ENCODE results near the gene DAPK1.

DAPK1 gene

DNA sequence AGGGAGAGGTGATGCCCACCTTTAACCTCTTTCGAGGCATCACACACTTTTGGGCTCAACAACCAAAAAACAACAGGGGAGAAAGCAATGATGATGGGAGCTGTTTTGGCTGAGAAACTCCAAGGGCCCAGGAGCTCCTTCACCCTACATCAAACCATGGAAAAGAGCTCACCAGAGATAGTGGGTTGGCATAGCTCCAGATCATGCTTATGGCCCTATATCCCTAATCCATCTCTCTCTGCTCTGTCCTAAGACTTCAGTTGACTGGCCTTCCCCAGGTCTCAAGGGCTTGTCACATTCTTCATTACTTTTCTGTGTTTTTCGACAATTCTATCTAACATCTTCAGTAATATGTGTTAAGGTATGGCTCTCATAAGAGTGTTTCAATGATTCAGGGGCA is 222.5 kb downstream of the DAPK1 start:
- Histone ChIP-seq H3K4me2 (ENCODE audit: low read length) (no peak overlapping the region), H3K27ac (ENCODE audit: low read depth, low read length, poor library complexity, severe bottlenecking) (no peak overlapping the region), H3K4me3 (ENCODE audit: low read depth, low read length, poor library complexity, severe bottlenecking) (no peak overlapping the region), H3K9me3 (ENCODE audit: low read length) (no peaks in the 10 kb centered on the region), H4K20me1 (ENCODE audit: insufficient read depth, low read length) (no peaks in the 10 kb centered on the region), H3K27me3 (ENCODE audit: insufficient read depth, low read length) (no peaks in the 10 kb centered on the region), H3K9me2 (ENCODE audit: low read depth, low read length) (no peaks in the 10 kb centered on the region), H3K79me2 (ENCODE audit: insufficient read depth, low read length) (no peaks in the 10 kb centered on the region), H3K36me3 (ENCODE audit: insufficient read depth, low read length) (no peaks in the 10 kb centered on the region), H2AFZ (ENCODE audit: low read length) (no peak overlapping the region), H3F3A (ENCODE audit: insufficient read depth, low read length) (no peaks in the 10 kb centered on the region), H3K9ac (ENCODE audit: low read length) (no peak overlapping the region), H3K4me1 (ENCODE audit: insufficient read depth, low read length, severe bottlenecking) (no peaks in the 10 kb centered on the region)
- TF ChIP-seq EZH2 (IDR thresholded peaks at IDR 0.05; ENCODE audit: borderline replicate concordance, low read length) (no peak), CTCF (IDR thresholded peaks at IDR 0.05; ENCODE audit: low read length) (no peak)

DNA sequence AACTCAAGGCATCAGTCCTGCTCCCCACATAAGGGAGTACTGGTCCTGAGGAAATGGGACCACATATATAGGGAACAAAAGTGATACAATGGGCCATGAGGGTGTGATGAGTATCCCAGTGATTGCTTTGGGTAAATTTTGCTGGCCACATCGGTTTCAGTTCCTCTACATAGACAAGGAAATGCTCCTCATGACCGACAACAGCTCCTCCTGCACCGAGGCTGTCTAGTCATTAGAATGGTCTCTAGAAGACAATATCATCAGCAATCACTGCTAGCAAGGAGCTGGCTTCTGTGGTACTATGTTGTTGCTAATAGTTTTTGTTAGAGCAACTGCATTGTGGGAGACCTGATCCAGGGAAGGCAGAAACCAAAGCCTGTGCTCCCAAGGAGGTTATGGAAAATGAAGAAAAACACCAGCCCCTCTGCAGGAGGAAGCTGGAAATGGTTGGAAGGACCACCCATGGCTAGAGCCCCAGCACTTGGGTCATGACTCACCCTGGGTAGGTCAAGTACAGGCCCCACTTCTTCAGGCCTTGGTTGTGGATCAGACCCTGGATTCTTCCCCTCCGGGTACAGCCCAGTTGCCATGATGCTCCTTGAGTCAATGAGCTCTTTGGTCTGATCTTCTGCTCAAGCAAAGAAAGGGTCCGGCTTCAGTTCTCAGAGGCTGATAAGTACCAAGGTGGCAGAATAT is 224.9 kb downstream of the DAPK1 start:
- H3K4me3 ChIP-seq (ENCODE audit: low read depth, low read length, poor library complexity, severe bottlenecking): no peak overlapping the region
- H3K9me2 ChIP-seq (ENCODE audit: low read depth, low read length): no peaks in the 10 kb centered on the region
- no peak overlapping the region for H3K4me2 ChIP-seq (ENCODE audit: low read length)
- no peaks in the 10 kb centered on the region for H3F3A ChIP-seq (ENCODE audit: insufficient read depth, low read length)
- no peaks in the 10 kb centered on the region for H3K9me3 ChIP-seq (ENCODE audit: low read length)
- no peaks in the 10 kb centered on the region for H3K4me1 ChIP-seq (ENCODE audit: insufficient read depth, low read length, severe bottlenecking)
- H3K27ac ChIP-seq (ENCODE audit: low read depth, low read length, poor library complexity, severe bottlenecking): no peak overlapping the region
- TF ChIP-seq CTCF (IDR thresholded peaks at IDR 0.05; ENCODE audit: low read length) (no peak), EZH2 (IDR thresholded peaks at IDR 0.05; ENCODE audit: borderline replicate concordance, low read length) (no peak)
- no peaks in the 10 kb centered on the region for H4K20me1 ChIP-seq (ENCODE audit: insufficient read depth, low read length)
- no peak overlapping the region for H3K9ac ChIP-seq (ENCODE audit: low read length)
- H2AFZ ChIP-seq (ENCODE audit: low read length): no peak overlapping the region
- H3K27me3 ChIP-seq (ENCODE audit: insufficient read depth, low read length): no peaks in the 10 kb centered on the region
- no peaks in the 10 kb centered on the region for H3K36me3 ChIP-seq (ENCODE audit: insufficient read depth, low read length)
- no peaks in the 10 kb centered on the region for H3K79me2 ChIP-seq (ENCODE audit: insufficient read depth, low read length)

DNA sequence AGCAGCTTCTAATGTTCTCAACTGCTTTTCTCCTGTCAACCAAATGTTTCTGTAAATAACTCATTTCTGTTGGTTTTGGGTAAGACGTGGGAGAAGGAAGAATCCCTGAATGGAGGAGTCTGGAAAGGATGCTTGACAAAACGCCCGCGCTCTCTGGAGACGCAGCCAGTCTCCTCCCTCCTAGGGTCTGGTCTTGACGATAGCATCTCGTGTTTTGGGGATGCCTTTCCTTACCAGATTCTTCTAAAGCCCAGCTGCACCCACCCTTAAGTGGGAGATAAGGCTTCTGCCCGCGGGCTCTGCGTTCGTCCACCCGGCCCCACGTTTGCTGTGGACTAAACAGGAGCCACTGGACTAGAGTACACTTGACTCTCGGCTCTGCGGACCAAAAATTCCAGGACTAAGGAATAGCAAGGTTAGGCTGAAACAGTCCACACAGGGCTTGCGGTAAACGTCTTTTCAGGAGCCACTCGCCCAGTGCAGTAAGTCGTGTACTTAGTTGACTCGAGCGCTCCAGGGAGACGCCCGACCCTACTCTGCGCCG is 227.8 kb downstream of the DAPK1 start:
- H3K79me2 ChIP-seq (ENCODE audit: insufficient read depth, low read length): no peaks in the 10 kb centered on the region
- no peaks in the 10 kb centered on the region for H3K4me1 ChIP-seq (ENCODE audit: insufficient read depth, low read length, severe bottlenecking)
- H4K20me1 ChIP-seq (ENCODE audit: insufficient read depth, low read length): no peaks in the 10 kb centered on the region
- H3K9me2 ChIP-seq (ENCODE audit: low read depth, low read length): no peaks in the 10 kb centered on the region
- no peak for TF ChIP-seq EZH2 (IDR thresholded peaks at IDR 0.05; ENCODE audit: borderline replicate concordance, low read length)
- TF ChIP-seq CTCF (IDR thresholded peaks at IDR 0.05; ENCODE audit: low read length): no peak
- H3K9ac ChIP-seq (ENCODE audit: low read length): no peak overlapping the region
- H3K9me3 ChIP-seq (ENCODE audit: low read length): no peaks in the 10 kb centered on the region
- H3K27me3 ChIP-seq (ENCODE audit: insufficient read depth, low read length): no peaks in the 10 kb centered on the region
- H3F3A ChIP-seq (ENCODE audit: insufficient read depth, low read length): no peaks in the 10 kb centered on the region
- no peak overlapping the region for H3K4me2 ChIP-seq (ENCODE audit: low read length)
- H2AFZ ChIP-seq (ENCODE audit: low read length): no peak overlapping the region
- H3K27ac ChIP-seq (ENCODE audit: low read depth, low read length, poor library complexity, severe bottlenecking): no peak overlapping the region
- H3K4me3 ChIP-seq (ENCODE audit: low read depth, low read length, poor library complexity, severe bottlenecking): no peak overlapping the region
- H3K36me3 ChIP-seq (ENCODE audit: insufficient read depth, low read length): no peaks in the 10 kb centered on the region

Measured in OCI-LY1 (cell line).